ENCODE results near the gene HAVCR1.
"Not testable (repeated sequence)": the region's sequence is repeated elsewhere in the genome, so short reads cannot be mapped to it uniquely, and the experiment has no call there.

Gene HAVCR1

GRCh38 chr5:157068785-157069184 lies 9.9 kb upstream of the HAVCR1 start:
- H3K9ac ChIP-seq (ENCODE audit: low read depth, low read length) = no peak overlapping the region

GRCh38 chr5:157068339-157068738 lies 9.4 kb upstream of the HAVCR1 start:
- Histone ChIP-seq H3K36me3 (ENCODE audit: insufficient read depth, low read length) (no peaks in the 10 kb centered on the region), H3K27me3 (ENCODE audit: control insufficient read depth, insufficient read depth, low read length) (no peaks in the 10 kb centered on the region), H3K4me3 (ENCODE audit: low read length) (no peak overlapping the region), H3K4me2 (ENCODE audit: low read length) (no peak overlapping the region), H3K9me3 (replicated peaks; ENCODE audit: low read length) (no peaks in the 10 kb centered on the region), H3K9ac (ENCODE audit: low read depth, low read length) (no peak overlapping the region), H3K4me1 (ENCODE audit: control insufficient read depth, insufficient read depth, low read length) (no peaks in the 10 kb centered on the region)

More at GRCh38 chr5:157068785-157069184, 9.9 kb upstream of the HAVCR1 start:
- Histone ChIP-seq H3K9me3 (replicated peaks; ENCODE audit: low read length) (no peaks in the 10 kb centered on the region), H3K4me2 (ENCODE audit: low read length) (no peak overlapping the region), H3K27me3 (ENCODE audit: control insufficient read depth, insufficient read depth, low read length) (no peaks in the 10 kb centered on the region), H3K36me3 (ENCODE audit: insufficient read depth, low read length) (no peaks in the 10 kb centered on the region), H3K4me1 (ENCODE audit: control insufficient read depth, insufficient read depth, low read length) (no peaks in the 10 kb centered on the region), H3K4me3 (ENCODE audit: low read length) (no peak overlapping the region)

GRCh38 chr5:157067005-157067404 lies 8.1 kb upstream of the HAVCR1 start:
- no peak overlapping the region for H3K4me2 ChIP-seq (ENCODE audit: low read length)
- no peaks in the 10 kb centered on the region for H3K9me3 ChIP-seq (replicated peaks; ENCODE audit: low read length)

GRCh38 chr5:157066080-157066479 lies 7.2 kb upstream of the HAVCR1 start:
- H3K4me2 ChIP-seq (ENCODE audit: low read length) = no peak overlapping the region
- no peak overlapping the region for H3K9ac ChIP-seq (ENCODE audit: low read depth, low read length)
- H3K36me3 ChIP-seq (ENCODE audit: insufficient read depth, low read length) = no peaks in the 10 kb centered on the region
- no peaks in the 10 kb centered on the region for H3K4me1 ChIP-seq (ENCODE audit: control insufficient read depth, insufficient read depth, low read length)
- H3K4me3 ChIP-seq (ENCODE audit: low read length) = no peak overlapping the region
- H3K9me3 ChIP-seq (replicated peaks; ENCODE audit: low read length) = no peaks in the 10 kb centered on the region
- no peaks in the 10 kb centered on the region for H3K27me3 ChIP-seq (ENCODE audit: control insufficient read depth, insufficient read depth, low read length)

More at GRCh38 chr5:157067005-157067404, 8.1 kb upstream of the HAVCR1 start:
- Histone ChIP-seq H3K27me3 (ENCODE audit: control insufficient read depth, insufficient read depth, low read length) (no peaks in the 10 kb centered on the region), H3K36me3 (ENCODE audit: insufficient read depth, low read length) (no peaks in the 10 kb centered on the region), H3K4me3 (ENCODE audit: low read length) (no peak overlapping the region), H3K9ac (ENCODE audit: low read depth, low read length) (no peak overlapping the region), H3K4me1 (ENCODE audit: control insufficient read depth, insufficient read depth, low read length) (no peaks in the 10 kb centered on the region)

- H3K4me2 ChIP-seq (ENCODE audit: low read length) = no peak overlapping the region
- H3K27me3 ChIP-seq (ENCODE audit: control insufficient read depth, insufficient read depth, low read length) = no peaks in the 10 kb centered on the region
- no peak overlapping the region for H3K4me3 ChIP-seq (ENCODE audit: low read length)
- no peaks in the 10 kb centered on the region for H3K9me3 ChIP-seq (replicated peaks; ENCODE audit: low read length)
- no peak overlapping the region for H3K9ac ChIP-seq (ENCODE audit: low read depth, low read length)
- H3K4me1 ChIP-seq (ENCODE audit: control insufficient read depth, insufficient read depth, low read length) = no peaks in the 10 kb centered on the region
- H3K36me3 ChIP-seq (ENCODE audit: insufficient read depth, low read length) = no peaks in the 10 kb centered on the region
Observed at GRCh38 chr5:157063776-157064430, 5.0 kb upstream of the HAVCR1 start.

- Histone ChIP-seq H3K36me3 (ENCODE audit: insufficient read depth, low read length) (no peaks in the 10 kb centered on the region), H3K27me3 (ENCODE audit: control insufficient read depth, insufficient read depth, low read length) (no peaks in the 10 kb centered on the region), H3K4me2 (ENCODE audit: low read length) (no peak overlapping the region), H3K9ac (ENCODE audit: low read depth, low read length) (no peak overlapping the region), H3K9me3 (replicated peaks; ENCODE audit: low read length) (no peaks in the 10 kb centered on the region), H3K4me1 (ENCODE audit: control insufficient read depth, insufficient read depth, low read length) (no peaks in the 10 kb centered on the region), H3K4me3 (ENCODE audit: low read length) (no peak overlapping the region)
Observed at GRCh38 chr5:157059891-157060290, 975 bp upstream of the HAVCR1 start.

- H3K9me3 ChIP-seq (replicated peaks; ENCODE audit: low read length) = no peaks in the 10 kb centered on the region
- no peak overlapping the region for H3K4me3 ChIP-seq (ENCODE audit: low read length)
- H3K9ac ChIP-seq (ENCODE audit: low read depth, low read length) = no peak overlapping the region
- H3K36me3 ChIP-seq (ENCODE audit: insufficient read depth, low read length) = no peaks in the 10 kb centered on the region
- H3K4me2 ChIP-seq (ENCODE audit: low read length) = no peak overlapping the region
- no peaks in the 10 kb centered on the region for H3K27me3 ChIP-seq (ENCODE audit: control insufficient read depth, insufficient read depth, low read length)
- no peaks in the 10 kb centered on the region for H3K4me1 ChIP-seq (ENCODE audit: control insufficient read depth, insufficient read depth, low read length)
Observed at GRCh38 chr5:157057459-157058370, 1.2 kb downstream of the HAVCR1 start.

- not testable (repeated sequence) for H3K4me2 ChIP-seq (ENCODE audit: low read length); H3K9ac ChIP-seq (ENCODE audit: low read depth, low read length); H3K4me3 ChIP-seq (ENCODE audit: low read length); H3K9me3 ChIP-seq (replicated peaks; ENCODE audit: low read length); H3K36me3 ChIP-seq (ENCODE audit: insufficient read depth, low read length); H3K27me3 ChIP-seq (ENCODE audit: control insufficient read depth, insufficient read depth, low read length); H3K4me1 ChIP-seq (ENCODE audit: control insufficient read depth, insufficient read depth, low read length)
Observed at GRCh38 chr5:157056848-157057247, 2.1 kb downstream of the HAVCR1 start.

GRCh38 chr5:157051604-157052245 lies 7.2 kb downstream of the HAVCR1 start:
- Histone ChIP-seq H3K4me2 (ENCODE audit: low read length) (no peak overlapping the region), H3K9me3 (replicated peaks; ENCODE audit: low read length) (no peaks in the 10 kb centered on the region), H3K4me3 (ENCODE audit: low read length) (no peak overlapping the region), H3K27me3 (ENCODE audit: control insufficient read depth, insufficient read depth, low read length) (no peaks in the 10 kb centered on the region), H3K4me1 (ENCODE audit: control insufficient read depth, insufficient read depth, low read length) (no peaks in the 10 kb centered on the region), H3K9ac (ENCODE audit: low read depth, low read length) (no peak overlapping the region), H3K36me3 (ENCODE audit: insufficient read depth, low read length) (no peaks in the 10 kb centered on the region)

GRCh38 chr5:157050050-157050449 lies 8.9 kb downstream of the HAVCR1 start:
- H3K4me1 ChIP-seq (ENCODE audit: control insufficient read depth, insufficient read depth, low read length) = no peaks in the 10 kb centered on the region
- no peaks in the 10 kb centered on the region for H3K27me3 ChIP-seq (ENCODE audit: control insufficient read depth, insufficient read depth, low read length)
- H3K9ac ChIP-seq (ENCODE audit: low read depth, low read length) = no peak overlapping the region
- no peaks in the 10 kb centered on the region for H3K9me3 ChIP-seq (replicated peaks; ENCODE audit: low read length)
- H3K4me2 ChIP-seq (ENCODE audit: low read length) = no peak overlapping the region
- H3K36me3 ChIP-seq (ENCODE audit: insufficient read depth, low read length) = no peaks in the 10 kb centered on the region
- H3K4me3 ChIP-seq (ENCODE audit: low read length) = no peak overlapping the region

- no peaks in the 10 kb centered on the region for H3K4me1 ChIP-seq (ENCODE audit: control insufficient read depth, insufficient read depth, low read length)
- H3K36me3 ChIP-seq (ENCODE audit: insufficient read depth, low read length) = no peaks in the 10 kb centered on the region
- no peaks in the 10 kb centered on the region for H3K27me3 ChIP-seq (ENCODE audit: control insufficient read depth, insufficient read depth, low read length)
- no peak overlapping the region for H3K4me2 ChIP-seq (ENCODE audit: low read length)
- H3K4me3 ChIP-seq (ENCODE audit: low read length) = no peak overlapping the region
- no peaks in the 10 kb centered on the region for H3K9me3 ChIP-seq (replicated peaks; ENCODE audit: low read length)
- no peak overlapping the region for H3K9ac ChIP-seq (ENCODE audit: low read depth, low read length)
Observed at GRCh38 chr5:157049605-157050004, 9.3 kb downstream of the HAVCR1 start.

Measured in skeletal muscle satellite cell (primary cell).